NCI-H748 (cell line): ENCODE results near the gene NCKAP5.

Experiments
- DNase-seq: peaks from one replicate; lab custom pipeline; 2025; ENCODE audit not compliant: unreplicated experiment; lab: John Stamatoyannopoulos, UW

The NCKAP5 gene

DNA sequence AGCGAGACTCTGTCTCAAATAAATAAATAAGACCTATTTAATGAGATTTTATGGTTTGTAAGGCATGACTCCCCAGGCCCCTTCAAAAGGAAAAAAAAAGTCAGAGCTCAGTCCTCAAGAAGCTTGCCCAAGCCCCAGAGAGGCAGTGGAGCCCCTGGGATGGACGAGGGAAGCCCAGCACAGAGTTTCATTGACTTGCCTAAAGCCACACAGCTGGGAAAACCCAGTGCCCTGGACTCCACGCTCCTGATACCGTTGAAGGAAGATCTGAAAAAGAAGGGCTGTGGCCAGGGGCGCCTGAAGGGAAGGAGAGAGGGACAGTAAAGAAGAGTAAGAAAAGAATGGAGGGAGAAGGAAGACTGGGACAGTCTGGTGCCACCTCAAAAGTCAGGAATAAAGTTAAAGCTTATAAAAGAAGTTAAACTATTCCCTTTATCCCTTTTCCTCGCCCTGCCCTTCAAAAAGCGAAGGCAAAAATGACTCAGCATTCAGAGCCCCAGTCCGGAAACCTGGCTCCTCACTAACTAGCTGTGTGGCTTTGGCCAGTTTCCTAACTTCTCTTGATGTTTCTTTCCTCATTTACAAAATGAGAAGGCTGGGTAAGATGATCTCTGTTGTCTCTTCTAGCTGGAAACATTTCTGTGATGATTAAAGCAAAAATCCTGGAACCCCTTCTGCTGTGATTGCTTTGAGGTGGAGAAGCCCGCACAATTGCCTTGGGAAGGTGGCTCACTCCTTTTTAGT lies 945.0 kb downstream of the NCKAP5 start:
- DNase-seq, result no peak
